ENCODE measurements around the gene C1GALT1. TPM values are rescaled to one million over a fixed set of nuclear protein-coding genes. Genes with fewer than 3 reads are reported as not detected.
A peak's percentile ranks its signal among the peaks of the same experiment; 100 is the strongest.

C1GALT1 gene
- total RNA-seq, 1 experiment from 2014 or later, result 54.5 TPM

GRCh38 chr7:7181519-7182155 lies 707 bp upstream of the C1GALT1 start:
- intact Hi-C loops (cut with micrococcal nuclease; ENCODE audit: unreplicated experiment), result loop anchor here (10.0 kb wide), 1 partner anchor 233 kb away; no protein-coding TSS in a partner anchor
- ChIA-PET CTCF (interaction anchor here (0.8 to 1.4 kb wide), 2 partner anchors 78 to 120 kb away, joined by 3 to 6 read pairs; no protein-coding TSS in a partner anchor), POLR2A (no interaction called here)
- no peaks in the 10 kb centered on the region for H3K27me3 ChIP-seq (ENCODE audit: control insufficient read depth, insufficient read depth, low read length)
- peak; percentile 13 for ATAC-seq
- H3K4me1 ChIP-seq (ENCODE audit: control insufficient read depth, insufficient read depth, low read length), result peaks cover 26% of the 10 kb centered on the region
- in situ Hi-C loops (cut with HindIII; ENCODE audit: low pct_unique_long_range_greater_than_20kb, low sequenced_read_pairs), result no loop called here
- TF ChIP-seq POLR2AphosphoS5 (IDR thresholded peaks at IDR 0.05; ENCODE audit: low read depth, low read length) (no peak), SIN3A (IDR thresholded peaks at IDR 0.05; ENCODE audit: borderline replicate concordance, insufficient read depth, low read depth, low read length) (no peak), TCF7L2 (IDR thresholded peaks at IDR 0.05; ENCODE audit: low read depth, low read length) (no peak), CTCF (IDR thresholded peaks at IDR 0.05) (no peak)
- TF ChIP-seq, protein P1, sequence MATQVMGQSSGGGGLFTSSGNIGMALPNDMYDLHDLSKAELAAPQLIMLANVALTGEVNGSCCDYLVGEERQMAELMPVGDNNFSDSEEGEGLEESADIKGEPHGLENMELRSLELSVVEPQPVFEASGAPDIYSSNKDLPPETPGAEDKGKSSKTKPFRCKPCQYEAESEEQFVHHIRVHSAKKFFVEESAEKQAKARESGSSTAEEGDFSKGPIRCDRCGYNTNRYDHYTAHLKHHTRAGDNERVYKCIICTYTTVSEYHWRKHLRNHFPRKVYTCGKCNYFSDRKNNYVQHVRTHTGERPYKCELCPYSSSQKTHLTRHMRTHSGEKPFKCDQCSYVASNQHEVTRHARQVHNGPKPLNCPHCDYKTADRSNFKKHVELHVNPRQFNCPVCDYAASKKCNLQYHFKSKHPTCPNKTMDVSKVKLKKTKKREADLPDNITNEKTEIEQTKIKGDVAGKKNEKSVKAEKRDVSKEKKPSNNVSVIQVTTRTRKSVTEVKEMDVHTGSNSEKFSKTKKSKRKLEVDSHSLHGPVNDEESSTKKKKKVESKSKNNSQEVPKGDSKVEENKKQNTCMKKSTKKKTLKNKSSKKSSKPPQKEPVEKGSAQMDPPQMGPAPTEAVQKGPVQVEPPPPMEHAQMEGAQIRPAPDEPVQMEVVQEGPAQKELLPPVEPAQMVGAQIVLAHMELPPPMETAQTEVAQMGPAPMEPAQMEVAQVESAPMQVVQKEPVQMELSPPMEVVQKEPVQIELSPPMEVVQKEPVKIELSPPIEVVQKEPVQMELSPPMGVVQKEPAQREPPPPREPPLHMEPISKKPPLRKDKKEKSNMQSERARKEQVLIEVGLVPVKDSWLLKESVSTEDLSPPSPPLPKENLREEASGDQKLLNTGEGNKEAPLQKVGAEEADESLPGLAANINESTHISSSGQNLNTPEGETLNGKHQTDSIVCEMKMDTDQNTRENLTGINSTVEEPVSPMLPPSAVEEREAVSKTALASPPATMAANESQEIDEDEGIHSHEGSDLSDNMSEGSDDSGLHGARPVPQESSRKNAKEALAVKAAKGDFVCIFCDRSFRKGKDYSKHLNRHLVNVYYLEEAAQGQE (IDR thresholded peaks at IDR 0.05; ENCODE audit: insufficient read depth in 1 of 2, low read depth in 2 of 2, low read length in 1 of 2), result no peak
- no peaks in the 10 kb centered on the region for H3K9me3 ChIP-seq (ENCODE audit: control insufficient read depth, insufficient read depth, low read depth, low read length)
- peaks cover 6% of the 10 kb centered on the region; the same call in 1 of the 2 replicates for H3K36me3 ChIP-seq (ENCODE audit: control insufficient read depth, insufficient read depth, low read length)
- peak; percentile 64 for DNase-seq (ENCODE audit: low read depth, low spot score)
- H3K4me3 ChIP-seq (ENCODE audit: low read depth in 2 of 2, low read length in 2 of 2), result peak overlapping the region; percentile 68 to 93
- TSS peak; percentile 95 for BruUV-seq (replicated peaks)
- peak overlapping the region; percentile 94 for H3K27ac ChIP-seq (ENCODE audit: low read length)

- H3K36me3 ChIP-seq (ENCODE audit: control insufficient read depth, insufficient read depth, low read length), result peaks cover 6% of the 10 kb centered on the region; the same call in 1 of the 2 replicates
- peak overlapping the region; percentile 83 to 93 for H3K4me3 ChIP-seq (ENCODE audit: low read depth in 2 of 2, low read length in 2 of 2)
These were observed 905 bp downstream of the C1GALT1 start for GRCh38 chr7:7183061-7183837.

More at GRCh38 chr7:7183061-7183837, 905 bp downstream of the C1GALT1 start:
- Histone ChIP-seq H3K9me3 (ENCODE audit: control insufficient read depth, insufficient read depth, low read depth, low read length) (no peaks in the 10 kb centered on the region), H3K4me1 (ENCODE audit: control insufficient read depth, insufficient read depth, low read length) (peaks cover 23% of the 10 kb centered on the region), H3K27me3 (ENCODE audit: control insufficient read depth, insufficient read depth, low read length) (no peaks in the 10 kb centered on the region), H3K27ac (ENCODE audit: low read length) (peak overlapping the region; percentile 89)
- in situ Hi-C loops (cut with HindIII; ENCODE audit: low pct_unique_long_range_greater_than_20kb, low sequenced_read_pairs) (no loop called here), intact Hi-C loops (cut with micrococcal nuclease; ENCODE audit: unreplicated experiment) (loop anchor here (10.0 kb wide), 1 partner anchor 232 kb away; no protein-coding TSS in a partner anchor)
- ChIA-PET CTCF (no interaction called here), POLR2A (no interaction called here)
- DNase-seq (ENCODE audit: low read depth, low spot score), result no peak
- no TSS peak for BruUV-seq (replicated peaks)
- ATAC-seq, result peak; percentile 73
- no peak for TF ChIP-seq SIN3A (IDR thresholded peaks at IDR 0.05; ENCODE audit: borderline replicate concordance, insufficient read depth, low read depth, low read length)
- no peak for TF ChIP-seq POLR2AphosphoS5 (IDR thresholded peaks at IDR 0.05; ENCODE audit: low read depth, low read length)
- no peak for TF ChIP-seq TCF7L2 (IDR thresholded peaks at IDR 0.05; ENCODE audit: low read depth, low read length)
- TF ChIP-seq CTCF (IDR thresholded peaks at IDR 0.05), result no peak
- TF ChIP-seq, protein P1 (IDR thresholded peaks at IDR 0.05; ENCODE audit: insufficient read depth in 1 of 2, low read depth in 2 of 2, low read length in 1 of 2), result no peak
